ENCODE results near the gene AFF3.

The AFF3 gene

DNA sequence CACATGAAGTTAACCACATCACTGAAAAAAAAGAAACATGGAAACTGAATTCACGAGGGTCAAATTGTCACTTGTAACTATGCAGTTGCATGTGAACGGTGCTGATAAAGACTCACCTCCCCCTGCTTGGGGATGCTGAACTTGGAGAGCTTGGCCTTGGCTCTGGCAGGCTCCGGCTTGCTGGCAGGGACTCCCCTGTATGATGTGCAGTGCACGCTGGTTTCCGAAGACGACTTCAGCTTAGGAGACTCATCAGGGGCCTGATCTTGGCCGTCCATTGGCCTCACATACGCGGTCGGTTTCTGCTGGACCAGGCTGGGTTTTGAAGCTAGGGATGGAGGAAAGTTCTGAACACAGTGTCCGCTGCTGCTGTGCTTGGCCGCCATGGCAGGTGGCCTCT is 135.9 kb downstream of the AFF3 start:
- no peak for DNase-seq (ENCODE audit: extremely low spot score)
- no peak for TF ChIP-seq TARDBP (IDR thresholded peaks at IDR 0.05)
- no peak for TF ChIP-seq SP1 (IDR thresholded peaks at IDR 0.05)
- no peak for TF ChIP-seq LEF1 (IDR thresholded peaks at IDR 0.05; ENCODE audit: borderline replicate concordance)
- no peak for TF ChIP-seq HDGF (IDR thresholded peaks at IDR 0.05; ENCODE audit: borderline replicate concordance)
- TF ChIP-seq ZNF384 (IDR thresholded peaks at IDR 0.05) = no peak
- TF ChIP-seq, protein P1, sequence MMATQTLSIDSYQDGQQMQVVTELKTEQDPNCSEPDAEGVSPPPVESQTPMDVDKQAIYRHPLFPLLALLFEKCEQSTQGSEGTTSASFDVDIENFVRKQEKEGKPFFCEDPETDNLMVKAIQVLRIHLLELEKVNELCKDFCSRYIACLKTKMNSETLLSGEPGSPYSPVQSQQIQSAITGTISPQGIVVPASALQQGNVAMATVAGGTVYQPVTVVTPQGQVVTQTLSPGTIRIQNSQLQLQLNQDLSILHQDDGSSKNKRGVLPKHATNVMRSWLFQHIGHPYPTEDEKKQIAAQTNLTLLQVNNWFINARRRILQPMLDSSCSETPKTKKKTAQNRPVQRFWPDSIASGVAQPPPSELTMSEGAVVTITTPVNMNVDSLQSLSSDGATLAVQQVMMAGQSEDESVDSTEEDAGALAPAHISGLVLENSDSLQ (IDR thresholded peaks at IDR 0.05) = no peak
- no peak for TF ChIP-seq SUZ12 (IDR thresholded peaks at IDR 0.05)
- no peak for TF ChIP-seq FOXM1 (IDR thresholded peaks at IDR 0.05; ENCODE audit: borderline replicate concordance)
- TF ChIP-seq L3MBTL2 (conservative IDR thresholded peaks at IDR 0.05) = no peak
- no peak for TF ChIP-seq CTBP1 (IDR thresholded peaks at IDR 0.05; ENCODE audit: borderline replicate concordance)
- TF ChIP-seq ARNT (IDR thresholded peaks at IDR 0.05) = no peak
- TF ChIP-seq FOXA1 (IDR thresholded peaks at IDR 0.05) = no peak
- no peak for TF ChIP-seq ELF4 (IDR thresholded peaks at IDR 0.05)
- no peak for TF ChIP-seq FOXK2 (IDR thresholded peaks at IDR 0.05)
- no peak for TF ChIP-seq NFRKB (IDR thresholded peaks at IDR 0.05)
- no peak for TF ChIP-seq BHLHE40 (IDR thresholded peaks at IDR 0.05; ENCODE audit: borderline replicate concordance)
- ChIA-PET POLR2A (no interaction called here), CTCF (interaction anchor here (0.6 kb wide), 1 partner anchor 39 kb away, joined by 3 read pairs; no protein-coding TSS in a partner anchor)

DNA sequence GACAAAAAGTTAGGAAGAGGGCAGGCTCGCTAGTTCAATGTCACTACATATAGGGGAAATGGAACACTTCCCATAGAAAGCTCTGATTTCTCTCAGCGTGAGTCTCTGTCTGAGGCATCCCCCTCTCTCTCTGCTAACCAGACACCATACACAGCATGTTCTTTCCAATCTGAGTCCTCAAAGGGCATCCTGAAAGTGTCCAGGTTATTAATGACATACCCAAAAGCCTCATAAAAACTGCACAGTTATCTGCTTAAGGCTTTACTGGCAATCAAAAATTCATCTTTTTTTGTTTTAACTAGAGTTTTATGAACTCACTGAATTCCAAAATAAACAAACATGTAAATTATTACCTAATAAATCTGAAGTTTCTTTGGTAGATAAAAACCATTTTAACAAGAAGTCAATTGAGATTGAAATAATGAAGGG is 137.4 kb downstream of the AFF3 start:
- CTCF ChIA-PET = interaction anchor here (0.6 kb wide), 1 partner anchor 125 kb away, joined by 4 read pairs; no protein-coding TSS in a partner anchor
- TF ChIP-seq CTBP1 (IDR thresholded peaks at IDR 0.05; ENCODE audit: borderline replicate concordance) (peak; percentile 98), SP1 (IDR thresholded peaks at IDR 0.05) (no peak), ELF4 (IDR thresholded peaks at IDR 0.05) (no peak), L3MBTL2 (conservative IDR thresholded peaks at IDR 0.05) (no peak), NFRKB (IDR thresholded peaks at IDR 0.05) (no peak), TARDBP (IDR thresholded peaks at IDR 0.05) (peak; percentile 60; the same call in 1 of the 2 replicates), FOXK2 (IDR thresholded peaks at IDR 0.05) (no peak), SUZ12 (IDR thresholded peaks at IDR 0.05) (no peak), ARNT (IDR thresholded peaks at IDR 0.05) (0 out of 2 replicates have a peak, but pooled peaks have one; percentile 7), ZNF384 (IDR thresholded peaks at IDR 0.05) (peak; percentile 52; the same call in 1 of the 2 replicates), FOXA1 (IDR thresholded peaks at IDR 0.05) (peak; percentile 59; the same call in 1 of the 2 replicates), LEF1 (IDR thresholded peaks at IDR 0.05; ENCODE audit: borderline replicate concordance) (peak; percentile 68; the same call in 1 of the 2 replicates), BHLHE40 (IDR thresholded peaks at IDR 0.05; ENCODE audit: borderline replicate concordance) (no peak), HDGF (IDR thresholded peaks at IDR 0.05; ENCODE audit: borderline replicate concordance) (no peak), FOXM1 (IDR thresholded peaks at IDR 0.05; ENCODE audit: borderline replicate concordance) (peak; percentile 45; the same call in 1 of the 2 replicates)
- TF ChIP-seq, protein P1 (IDR thresholded peaks at IDR 0.05) = peak; percentile 94
- POLR2A ChIA-PET = interaction anchor here (0.6 kb wide), 1 partner anchor 13 kb away, joined by 3 read pairs; no protein-coding TSS in a partner anchor
- DNase-seq (ENCODE audit: extremely low spot score) = peak; percentile 58

DNA sequence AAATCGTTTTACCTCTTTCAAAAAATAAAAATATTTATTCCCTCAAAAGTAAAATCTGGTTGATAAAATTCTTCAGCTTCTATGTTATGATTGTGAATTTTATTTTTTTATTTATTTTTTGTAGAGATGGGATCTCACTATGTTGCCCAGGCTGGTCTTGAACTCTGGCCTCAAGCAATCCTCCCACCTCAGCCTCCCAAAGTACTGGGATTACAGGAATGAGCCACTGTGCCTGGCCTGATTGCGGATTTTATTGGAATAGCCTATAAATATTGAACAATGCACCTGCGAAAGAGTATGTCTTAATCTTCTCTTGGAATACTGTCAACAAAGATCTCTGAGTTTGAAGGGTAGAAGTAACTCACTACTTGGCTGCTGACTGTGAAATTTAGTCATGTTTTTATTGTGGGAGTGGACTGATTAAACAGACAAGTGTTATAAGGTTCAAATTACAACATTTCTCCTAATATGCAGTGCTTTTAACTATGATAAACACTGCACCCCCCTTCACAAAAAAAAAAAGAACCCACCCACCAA is 138.0 kb downstream of the AFF3 start:
- ChIA-PET POLR2A (interaction anchor here (0.6 kb wide), 1 partner anchor 14 kb away, joined by 3 read pairs; no protein-coding TSS in a partner anchor), CTCF (interaction anchor here (0.6 kb wide), 2 partner anchors 125 to 210 kb away, joined by 4 to 5 read pairs; no protein-coding TSS in a partner anchor)
- peak; percentile 36; the same call in 1 of the 2 replicates for TF ChIP-seq CTBP1 (IDR thresholded peaks at IDR 0.05; ENCODE audit: borderline replicate concordance)
- TF ChIP-seq FOXK2 (IDR thresholded peaks at IDR 0.05) = no peak
- TF ChIP-seq NFRKB (IDR thresholded peaks at IDR 0.05) = no peak
- TF ChIP-seq, protein P1 (IDR thresholded peaks at IDR 0.05) = peak; percentile 60
- no peak for TF ChIP-seq LEF1 (IDR thresholded peaks at IDR 0.05; ENCODE audit: borderline replicate concordance)
- no peak for DNase-seq (ENCODE audit: extremely low spot score)

DNA sequence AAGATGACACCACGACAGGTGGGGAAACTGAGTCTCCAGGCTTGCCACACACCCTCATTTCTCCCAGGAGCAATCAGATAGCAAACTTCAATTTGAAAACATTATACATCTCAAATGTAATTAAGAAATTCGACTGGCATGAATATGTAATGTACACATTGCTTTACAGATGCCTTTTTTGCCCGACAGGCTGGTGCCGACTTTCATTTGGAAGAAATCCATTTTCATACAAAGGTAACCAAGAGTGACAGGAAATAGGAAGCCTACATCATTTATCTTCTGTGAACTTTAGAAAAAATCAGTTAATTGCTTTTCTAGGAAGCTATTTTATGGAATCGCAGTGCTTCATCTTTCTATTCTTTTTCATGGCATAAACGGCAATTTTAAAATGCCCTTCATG is 140.3 kb downstream of the AFF3 start:
- CTCF ChIA-PET = no interaction called here
- no peak for TF ChIP-seq FOXK2 (IDR thresholded peaks at IDR 0.05)
- TF ChIP-seq LEF1 (IDR thresholded peaks at IDR 0.05; ENCODE audit: borderline replicate concordance) = no peak
- TF ChIP-seq, protein P1 (IDR thresholded peaks at IDR 0.05) = no peak
- no peak for TF ChIP-seq ZNF384 (IDR thresholded peaks at IDR 0.05)
- no peak for TF ChIP-seq BHLHE40 (IDR thresholded peaks at IDR 0.05; ENCODE audit: borderline replicate concordance)
- no peak for TF ChIP-seq NFRKB (IDR thresholded peaks at IDR 0.05)
- no peak for TF ChIP-seq SP1 (IDR thresholded peaks at IDR 0.05)
- no peak for TF ChIP-seq TARDBP (IDR thresholded peaks at IDR 0.05)
- no peak for TF ChIP-seq HDGF (IDR thresholded peaks at IDR 0.05; ENCODE audit: borderline replicate concordance)
- no peak for TF ChIP-seq ARNT (IDR thresholded peaks at IDR 0.05)
- TF ChIP-seq CTBP1 (IDR thresholded peaks at IDR 0.05; ENCODE audit: borderline replicate concordance) = no peak
- TF ChIP-seq ELF4 (IDR thresholded peaks at IDR 0.05) = no peak
- no peak for TF ChIP-seq L3MBTL2 (conservative IDR thresholded peaks at IDR 0.05)

DNA sequence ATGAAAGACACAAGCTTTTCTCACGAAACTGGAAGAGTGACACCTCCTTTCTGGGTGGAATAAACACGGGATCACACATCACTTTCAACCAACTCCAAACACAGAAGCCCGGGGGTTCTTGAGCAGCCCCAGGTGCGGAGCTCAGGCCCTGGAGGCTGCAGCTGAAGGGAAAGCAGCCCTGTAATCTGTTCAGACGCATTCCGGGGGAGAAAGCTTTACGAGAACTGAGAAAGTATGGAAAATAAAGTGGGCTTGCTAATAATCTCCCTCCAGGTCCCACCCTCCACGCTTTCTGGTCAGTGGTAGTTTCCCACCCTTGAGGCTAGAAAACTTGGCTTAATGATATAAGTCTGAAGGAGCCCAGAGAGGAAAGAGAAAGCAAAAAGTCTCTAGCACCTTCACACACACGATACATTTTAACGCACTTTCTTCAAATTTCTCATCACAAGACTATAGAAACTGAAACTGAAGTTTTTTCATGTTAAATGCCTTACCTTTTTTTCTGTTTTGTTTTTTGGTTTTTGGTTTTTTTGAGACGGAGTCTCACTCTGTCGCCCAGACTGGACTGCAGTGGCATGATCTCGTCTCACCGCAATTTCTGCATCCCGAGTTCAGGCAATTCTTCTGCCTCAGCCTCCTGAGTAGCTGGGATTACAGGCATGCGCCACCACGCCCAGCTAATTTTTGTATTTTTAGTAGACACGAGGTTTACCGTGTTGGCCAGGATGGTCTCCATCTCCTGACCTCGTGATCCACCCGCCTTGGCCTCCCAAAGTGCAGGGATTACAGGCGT is 141.3 kb downstream of the AFF3 start:
- ChIA-PET CTCF (no interaction called here), POLR2A (no interaction called here)
- no peak for DNase-seq (ENCODE audit: extremely low spot score)
- TF ChIP-seq FOXA1 (IDR thresholded peaks at IDR 0.05) (no peak), L3MBTL2 (conservative IDR thresholded peaks at IDR 0.05) (no peak), ELF4 (IDR thresholded peaks at IDR 0.05) (no peak), CTBP1 (IDR thresholded peaks at IDR 0.05; ENCODE audit: borderline replicate concordance) (no peak), ARNT (IDR thresholded peaks at IDR 0.05) (no peak), FOXK2 (IDR thresholded peaks at IDR 0.05) (no peak), LEF1 (IDR thresholded peaks at IDR 0.05; ENCODE audit: borderline replicate concordance) (no peak), SUZ12 (IDR thresholded peaks at IDR 0.05) (no peak), FOXM1 (IDR thresholded peaks at IDR 0.05; ENCODE audit: borderline replicate concordance) (no peak), BHLHE40 (IDR thresholded peaks at IDR 0.05; ENCODE audit: borderline replicate concordance) (no peak), TARDBP (IDR thresholded peaks at IDR 0.05) (no peak)

More for the DNA sequence above, 140.3 kb downstream of the AFF3 start:
- POLR2A ChIA-PET = no interaction called here
- DNase-seq (ENCODE audit: extremely low spot score) = no peak

Measured in HEK293T (cell line).